ENCODE data around the gene VWA1. TPM values are rescaled to one million over a fixed set of nuclear protein-coding genes. Genes with fewer than 3 reads are reported as not detected.

The VWA1 gene
- total RNA-seq, 1 donor from 2014 or later, result 56.9 TPM

GRCh38 chr1:1425753-1426495 is 9.6 kb upstream of the VWA1 start:
- peaks cover 19% of the 10 kb centered on the region for H3K9me3 Mint-ChIP-seq (ENCODE audit: unreplicated experiment)
- H3K4me1 Mint-ChIP-seq (ENCODE audit: low read depth, unreplicated experiment), result peaks cover 14% of the 10 kb centered on the region
- peak overlapping the region; percentile 30 for H3K4me3 Mint-ChIP-seq (ENCODE audit: unreplicated experiment)
- H3K27ac Mint-ChIP-seq (ENCODE audit: unreplicated experiment), result peak overlapping the region; percentile 28
- no peak for TF ChIP-seq CTCF (IDR thresholded peaks at IDR 0.05; ENCODE audit: partially characterized antibody, unreplicated experiment)
- H3K27me3 Mint-ChIP-seq (ENCODE audit: unreplicated experiment), result peaks cover 10% of the 10 kb centered on the region
- DNase-seq, result peak; percentile 49
- no peaks in the 10 kb centered on the region for H3K36me3 Mint-ChIP-seq (ENCODE audit: unreplicated experiment)

GRCh38 chr1:1426496-1427105 is 8.9 kb upstream of the VWA1 start:
- DNase-seq, result peak; percentile 20
- peaks cover 10% of the 10 kb centered on the region for H3K27me3 Mint-ChIP-seq (ENCODE audit: unreplicated experiment)
- no peak for TF ChIP-seq CTCF (IDR thresholded peaks at IDR 0.05; ENCODE audit: partially characterized antibody, unreplicated experiment)
- peak overlapping the region; percentile 28 for H3K27ac Mint-ChIP-seq (ENCODE audit: unreplicated experiment)
- peaks cover 19% of the 10 kb centered on the region for H3K9me3 Mint-ChIP-seq (ENCODE audit: unreplicated experiment)
- H3K4me3 Mint-ChIP-seq (ENCODE audit: unreplicated experiment), result peak overlapping the region; percentile 30
- no peaks in the 10 kb centered on the region for H3K36me3 Mint-ChIP-seq (ENCODE audit: unreplicated experiment)
- H3K4me1 Mint-ChIP-seq (ENCODE audit: low read depth, unreplicated experiment), result peaks cover 14% of the 10 kb centered on the region

- no peak for TF ChIP-seq CTCF (IDR thresholded peaks at IDR 0.05; ENCODE audit: partially characterized antibody, unreplicated experiment)
- H3K4me3 Mint-ChIP-seq (ENCODE audit: unreplicated experiment), result no peak overlapping the region
- H3K27ac Mint-ChIP-seq (ENCODE audit: unreplicated experiment), result no peak overlapping the region
- peak; percentile 69 for DNase-seq
- peaks cover 10% of the 10 kb centered on the region for H3K27me3 Mint-ChIP-seq (ENCODE audit: unreplicated experiment)
- H3K4me1 Mint-ChIP-seq (ENCODE audit: low read depth, unreplicated experiment), result peaks cover 12% of the 10 kb centered on the region
- H3K36me3 Mint-ChIP-seq (ENCODE audit: unreplicated experiment), result no peaks in the 10 kb centered on the region
- H3K9me3 Mint-ChIP-seq (ENCODE audit: unreplicated experiment), result peaks cover 19% of the 10 kb centered on the region
Measured at GRCh38 chr1:1427106-1427819, 8.2 kb upstream of the VWA1 start.

- Mint-ChIP-seq H3K36me3 (ENCODE audit: unreplicated experiment) (no peaks in the 10 kb centered on the region), H3K27me3 (ENCODE audit: unreplicated experiment) (peaks cover 10% of the 10 kb centered on the region), H3K4me3 (ENCODE audit: unreplicated experiment) (no peak overlapping the region), H3K9me3 (ENCODE audit: unreplicated experiment) (peaks cover 19% of the 10 kb centered on the region), H3K4me1 (ENCODE audit: low read depth, unreplicated experiment) (peaks cover 14% of the 10 kb centered on the region), H3K27ac (ENCODE audit: unreplicated experiment) (no peak overlapping the region)
- no peak for TF ChIP-seq CTCF (IDR thresholded peaks at IDR 0.05; ENCODE audit: partially characterized antibody, unreplicated experiment)
- DNase-seq, result no peak
Measured at GRCh38 chr1:1427820-1428148, 7.7 kb upstream of the VWA1 start.
